Measurements from ENCODE around the gene BDNF. TPM values are rescaled to one million over a fixed set of nuclear protein-coding genes. Genes with fewer than 3 reads are reported as not detected.

The BDNF gene
- total and polyA plus RNA-seq, 4 donors = 0.03 to 0.28 (median 0.07) TPM

DNA sequence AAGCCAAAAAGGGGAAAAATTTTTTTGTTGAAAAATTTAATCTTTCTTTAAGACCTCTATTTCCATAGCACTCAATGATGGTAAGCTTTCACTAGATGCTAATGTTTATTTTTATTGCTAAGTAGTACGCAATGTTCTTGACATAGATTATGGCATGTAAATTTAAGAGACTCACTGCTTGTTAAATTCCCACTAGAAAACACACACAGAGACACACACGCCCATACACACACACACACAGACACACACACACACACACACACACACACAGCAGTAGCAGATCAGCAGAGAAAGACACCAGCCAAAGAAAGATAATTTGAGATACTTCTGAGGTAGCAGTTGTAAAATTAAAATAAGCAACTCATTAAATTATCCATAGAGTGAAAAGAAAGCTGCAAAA lies 16.0 kb upstream of the BDNF start (continued):
- TF ChIP-seq, protein P1, sequence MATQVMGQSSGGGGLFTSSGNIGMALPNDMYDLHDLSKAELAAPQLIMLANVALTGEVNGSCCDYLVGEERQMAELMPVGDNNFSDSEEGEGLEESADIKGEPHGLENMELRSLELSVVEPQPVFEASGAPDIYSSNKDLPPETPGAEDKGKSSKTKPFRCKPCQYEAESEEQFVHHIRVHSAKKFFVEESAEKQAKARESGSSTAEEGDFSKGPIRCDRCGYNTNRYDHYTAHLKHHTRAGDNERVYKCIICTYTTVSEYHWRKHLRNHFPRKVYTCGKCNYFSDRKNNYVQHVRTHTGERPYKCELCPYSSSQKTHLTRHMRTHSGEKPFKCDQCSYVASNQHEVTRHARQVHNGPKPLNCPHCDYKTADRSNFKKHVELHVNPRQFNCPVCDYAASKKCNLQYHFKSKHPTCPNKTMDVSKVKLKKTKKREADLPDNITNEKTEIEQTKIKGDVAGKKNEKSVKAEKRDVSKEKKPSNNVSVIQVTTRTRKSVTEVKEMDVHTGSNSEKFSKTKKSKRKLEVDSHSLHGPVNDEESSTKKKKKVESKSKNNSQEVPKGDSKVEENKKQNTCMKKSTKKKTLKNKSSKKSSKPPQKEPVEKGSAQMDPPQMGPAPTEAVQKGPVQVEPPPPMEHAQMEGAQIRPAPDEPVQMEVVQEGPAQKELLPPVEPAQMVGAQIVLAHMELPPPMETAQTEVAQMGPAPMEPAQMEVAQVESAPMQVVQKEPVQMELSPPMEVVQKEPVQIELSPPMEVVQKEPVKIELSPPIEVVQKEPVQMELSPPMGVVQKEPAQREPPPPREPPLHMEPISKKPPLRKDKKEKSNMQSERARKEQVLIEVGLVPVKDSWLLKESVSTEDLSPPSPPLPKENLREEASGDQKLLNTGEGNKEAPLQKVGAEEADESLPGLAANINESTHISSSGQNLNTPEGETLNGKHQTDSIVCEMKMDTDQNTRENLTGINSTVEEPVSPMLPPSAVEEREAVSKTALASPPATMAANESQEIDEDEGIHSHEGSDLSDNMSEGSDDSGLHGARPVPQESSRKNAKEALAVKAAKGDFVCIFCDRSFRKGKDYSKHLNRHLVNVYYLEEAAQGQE (IDR thresholded peaks at IDR 0.05) = no peak

DNA sequence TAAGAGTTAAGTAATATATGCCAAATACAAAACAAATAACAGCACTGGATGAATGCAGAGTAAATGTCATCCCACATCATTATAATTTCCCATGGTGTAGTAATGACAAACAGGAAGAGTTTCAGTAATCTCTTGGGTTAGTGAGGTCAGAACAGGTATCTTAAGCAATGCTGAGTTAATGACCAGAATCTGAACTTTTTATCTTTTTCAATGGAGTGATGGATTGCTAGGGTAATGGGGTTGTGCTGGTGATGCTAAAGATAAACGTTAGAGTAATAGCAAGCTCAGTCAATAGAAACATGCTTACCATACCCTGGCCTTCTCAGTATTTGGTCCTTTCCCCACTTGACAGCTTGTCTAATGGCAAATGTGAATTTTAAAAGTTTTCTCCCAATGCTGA lies 11.5 kb upstream of the BDNF start:
- Histone ChIP-seq H3K27me3 (ENCODE audit: control insufficient read depth in 4 of 4, insufficient read depth in 4 of 4, low read length in 3 of 4) (peaks cover 0 to 3% (median 1%) of the 10 kb centered on the region in 4 donors), H3K9me3 (ENCODE audit: control insufficient read depth in 4 of 4, low read length in 3 of 4) (no peaks in the 10 kb centered on the region), H3K4me3 (ENCODE audit: low read depth in 1 of 3, low read length in 3 of 3) (no peak overlapping the region), H3K4me1 (ENCODE audit: control insufficient read depth in 4 of 4, insufficient read depth in 4 of 4, low read length in 3 of 4) (no peaks in the 10 kb centered on the region), H3K27ac (ENCODE audit: low read depth in 1 of 2, low read length in 2 of 2) (no peak overlapping the region), H3K36me3 (ENCODE audit: control insufficient read depth in 4 of 4, insufficient read depth in 3 of 4, low read depth in 1 of 4, low read length in 3 of 4) (no peaks in the 10 kb centered on the region), H3K9ac (ENCODE audit: low read depth in 1 of 2, low read length in 2 of 2) (no peak overlapping the region)
- WGBS = 19% methylated on average over 1 of the region's 1 CpG
- TF ChIP-seq, protein P1 (IDR thresholded peaks at IDR 0.05) = no peak
- TF ChIP-seq, protein P2, sequence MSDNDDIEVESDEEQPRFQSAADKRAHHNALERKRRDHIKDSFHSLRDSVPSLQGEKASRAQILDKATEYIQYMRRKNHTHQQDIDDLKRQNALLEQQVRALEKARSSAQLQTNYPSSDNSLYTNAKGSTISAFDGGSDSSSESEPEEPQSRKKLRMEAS (IDR thresholded peaks at IDR 0.05) = no peak
- no peak for TF ChIP-seq JUND (IDR thresholded peaks at IDR 0.05)
- no peak for TF ChIP-seq NR2F2 (IDR thresholded peaks at IDR 0.05)
- TF ChIP-seq RXRA (IDR thresholded peaks at IDR 0.05) = no peak
- TF ChIP-seq HNF4A (conservative IDR thresholded peaks at IDR 0.05) = no peak
- no peak for DNase-seq (ENCODE audit: low spot score)

DNA sequence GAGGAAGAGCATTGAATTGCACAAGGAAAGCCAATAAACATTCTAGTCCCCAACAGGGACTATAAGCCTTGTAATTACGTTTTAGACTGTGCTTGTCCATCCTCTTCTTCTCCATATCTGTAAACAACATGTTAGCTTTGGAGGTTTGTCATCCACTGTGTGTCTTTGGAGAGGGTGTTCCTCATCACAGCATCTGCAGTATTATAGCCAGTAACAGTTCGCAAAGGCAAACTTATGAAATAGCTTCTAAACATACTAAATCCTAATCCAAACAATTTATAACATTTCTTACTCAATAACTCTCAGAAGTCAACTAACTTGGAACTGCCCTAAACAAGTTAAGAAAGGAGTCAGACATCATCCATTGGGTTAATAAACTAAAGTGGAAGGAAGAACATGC lies 10.3 kb upstream of the BDNF start:
- Histone ChIP-seq H3K4me1 (ENCODE audit: control insufficient read depth in 4 of 4, insufficient read depth in 4 of 4, low read length in 3 of 4) (no peaks in the 10 kb centered on the region), H3K4me3 (ENCODE audit: low read depth in 1 of 3, low read length in 3 of 3) (no peak overlapping the region), H3K27ac (ENCODE audit: low read depth in 1 of 2, low read length in 2 of 2) (no peak overlapping the region), H3K9ac (ENCODE audit: low read depth in 1 of 2, low read length in 2 of 2) (no peak overlapping the region), H3K36me3 (ENCODE audit: control insufficient read depth in 4 of 4, insufficient read depth in 3 of 4, low read depth in 1 of 4, low read length in 3 of 4) (no peaks in the 10 kb centered on the region), H3K9me3 (ENCODE audit: control insufficient read depth in 4 of 4, low read length in 3 of 4) (no peaks in the 10 kb centered on the region), H3K27me3 (ENCODE audit: control insufficient read depth in 4 of 4, insufficient read depth in 4 of 4, low read length in 3 of 4) (peaks cover 0 to 3% (median 1%) of the 10 kb centered on the region in 4 donors)
- TF ChIP-seq, protein P3, sequence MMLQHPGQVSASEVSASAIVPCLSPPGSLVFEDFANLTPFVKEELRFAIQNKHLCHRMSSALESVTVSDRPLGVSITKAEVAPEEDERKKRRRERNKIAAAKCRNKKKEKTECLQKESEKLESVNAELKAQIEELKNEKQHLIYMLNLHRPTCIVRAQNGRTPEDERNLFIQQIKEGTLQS (IDR thresholded peaks at IDR 0.05) = no peak
- TF ChIP-seq TAF1 (conservative IDR thresholded peaks at IDR 0.05) (no peak), RAD21 (IDR thresholded peaks at IDR 0.05) (no peak), JUND (IDR thresholded peaks at IDR 0.05) (no peak), HNF4A (conservative IDR thresholded peaks at IDR 0.05) (no peak), ZBTB33 (IDR thresholded peaks at IDR 0.05) (no peak), RXRA (IDR thresholded peaks at IDR 0.05) (no peak)
- TF ChIP-seq, protein P2 (IDR thresholded peaks at IDR 0.05) = no peak
- no peak for DNase-seq (ENCODE audit: low spot score)
- 47% methylated on average over 2 of the region's 2 CpGs for WGBS

Measured in liver (tissue), 9 donors.